Hematopoietic multipotent progenitor cell (in vitro differentiated cells): Measurements from ENCODE around the gene SALL1. TPM values are rescaled to one million over a fixed set of nuclear protein-coding genes. Genes with fewer than 3 reads are reported as not detected.
A peak's percentile ranks its signal among the peaks of the same experiment; 100 is the strongest.

ENCODE experiments used
- DNase-seq, 3 donors: peaks; one replicate each; pipeline ENCODE4 v3.0.0-alpha.2; 2011 to 2015; ENCODE audit warnings: low read depth in 2 of 3, low spot score in 2 of 3
- total RNA-seq: library from RNA; depleted of rRNA; stranded (reverse); fragments of >200 nt; gene quantifications from one replicate; pipeline ENCODE4 v1.2.3, GENCODE V29; 2012

SALL1 gene
- not detected for total RNA-seq

DNA sequence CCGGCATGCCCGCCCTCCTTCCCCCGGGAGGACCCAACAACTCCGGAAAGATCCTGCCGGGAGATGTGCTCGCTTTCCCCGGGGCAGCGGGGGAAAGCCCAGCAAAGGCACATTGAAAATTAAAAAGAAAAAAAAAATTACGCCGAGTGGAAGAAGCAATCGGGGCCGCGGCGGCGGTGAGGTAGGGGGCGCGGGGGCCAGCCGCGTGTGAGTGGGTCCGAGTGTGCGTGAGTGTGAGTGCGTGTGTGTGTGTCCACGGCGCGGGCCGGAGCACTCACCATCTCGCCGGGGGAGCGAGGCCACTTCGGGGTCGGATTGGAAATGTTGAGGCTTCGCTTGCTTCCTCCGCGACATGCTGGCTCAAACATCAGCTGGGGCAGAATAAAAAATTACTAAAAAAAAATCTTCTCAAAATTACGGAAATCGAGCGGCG, at the start of gene SALL1:
SALL1 (minus strand) TSS at position 383 of the 433 bp plus-strand sequence; CDS start at position 354, 29 bp downstream.
- no peak for DNase-seq

DNA sequence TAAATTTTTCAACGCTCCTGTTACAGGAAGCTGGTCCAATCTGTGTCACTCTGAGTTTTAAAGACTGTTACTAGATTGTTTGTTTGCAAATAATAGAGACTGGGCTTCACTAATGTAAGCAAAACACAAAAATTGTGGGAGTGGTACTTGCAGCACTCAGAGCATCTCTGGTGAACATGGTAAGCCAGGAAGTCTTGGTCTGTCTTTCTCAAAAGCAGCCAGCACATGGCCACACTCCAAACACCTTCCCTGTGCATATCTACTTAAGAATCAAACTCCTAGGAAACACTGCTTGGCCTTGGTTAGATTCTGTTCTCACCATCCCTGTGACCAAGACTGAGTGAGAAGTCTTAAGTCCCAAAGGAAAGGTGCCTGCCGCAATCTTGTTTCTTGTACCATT, 49.7 kb upstream of the SALL1 start:
- DNase-seq, result no peak

DNA sequence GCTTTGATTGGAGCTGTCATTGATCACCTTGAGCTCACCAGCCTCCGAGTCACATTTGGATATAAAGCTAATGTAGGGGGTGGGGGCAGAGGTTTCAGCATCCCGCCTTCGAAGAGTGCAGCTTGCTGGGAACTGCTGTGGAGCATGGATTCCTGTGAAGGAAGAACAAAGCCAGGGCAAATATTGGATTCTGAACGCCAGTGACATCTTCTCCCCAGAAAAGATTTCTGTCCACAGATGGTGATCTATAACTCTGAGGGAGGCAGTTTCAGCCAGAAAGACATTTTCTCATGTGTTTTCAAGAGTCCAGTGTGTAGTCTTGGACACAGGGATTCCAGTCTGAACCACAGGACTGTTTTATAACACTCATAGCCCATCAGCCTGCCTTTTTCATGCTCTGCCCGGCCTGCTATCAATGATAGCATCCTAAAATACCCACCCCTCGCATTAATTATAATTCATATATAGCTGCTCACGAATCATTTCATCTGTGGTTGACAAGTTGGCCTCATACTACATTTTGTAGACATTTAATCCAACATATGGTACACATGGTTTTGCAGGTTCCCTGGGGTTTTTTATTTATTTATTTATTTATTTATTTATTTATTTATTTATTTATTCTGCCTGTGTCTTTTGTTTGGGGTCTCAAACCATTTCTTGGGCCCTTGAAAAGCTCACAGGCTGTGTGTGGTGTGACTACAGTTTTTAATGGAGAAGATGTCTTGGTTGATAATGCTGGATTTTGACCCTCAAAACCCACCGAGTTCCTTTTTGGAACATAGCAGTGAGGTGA, 47.1 kb upstream of the SALL1 start:
- DNase-seq, result no peak

DNA sequence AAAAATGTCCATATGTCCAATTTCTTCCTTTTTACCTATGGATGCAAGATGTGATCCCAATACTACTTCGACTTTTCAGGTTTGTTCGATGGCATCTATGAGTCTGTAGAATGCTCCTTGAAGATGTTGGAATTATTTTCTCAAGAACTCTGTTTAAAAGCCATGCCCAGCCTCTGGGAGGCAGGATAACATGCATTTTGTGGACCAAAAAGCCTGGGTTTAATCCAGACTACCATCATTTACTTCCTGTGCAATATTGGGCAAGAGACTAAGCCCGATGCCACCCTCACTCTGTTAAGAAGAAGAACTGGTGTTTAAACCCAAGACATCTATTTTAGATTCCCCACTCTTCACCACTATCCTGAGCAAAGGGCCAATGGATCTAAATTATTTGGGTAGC, 42.8 kb upstream of the SALL1 start:
- no peak for DNase-seq

DNA sequence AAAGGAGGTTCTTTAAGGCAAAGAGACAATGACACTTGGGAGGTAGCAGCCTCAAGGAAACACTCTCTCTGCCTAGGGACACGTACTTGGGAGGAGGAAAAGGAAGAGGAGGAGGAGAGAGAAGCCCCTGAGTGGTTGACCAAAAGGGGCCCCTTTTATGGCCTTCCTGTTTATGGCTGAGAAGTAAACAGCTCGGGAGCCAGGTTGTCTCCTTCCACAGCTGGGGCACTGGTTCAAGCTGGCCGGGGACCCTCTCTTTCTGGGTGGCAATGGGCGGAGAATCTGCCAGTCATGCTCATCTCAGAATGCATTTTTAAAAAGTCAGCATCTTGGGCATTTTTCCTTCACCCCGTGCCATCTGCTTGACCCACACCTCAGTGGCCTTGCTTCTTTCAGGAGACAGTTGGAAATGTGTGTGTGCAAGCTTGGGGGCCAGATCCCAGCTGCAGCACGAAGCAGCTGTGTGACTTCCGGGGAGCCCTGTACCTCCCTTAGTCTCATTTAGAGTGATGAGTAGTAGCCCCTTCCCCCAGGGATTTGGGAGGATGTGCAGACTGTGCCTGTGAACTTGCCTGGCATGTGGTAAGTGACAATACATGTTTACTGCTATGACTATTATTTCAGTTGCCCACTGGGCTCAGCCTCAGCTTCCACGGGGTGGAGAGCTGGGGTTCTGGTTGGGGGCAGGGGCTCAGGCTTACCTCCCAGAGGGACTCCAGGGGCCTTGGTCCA, 33.8 kb upstream of the SALL1 start:
- DNase-seq, result no peak

DNA sequence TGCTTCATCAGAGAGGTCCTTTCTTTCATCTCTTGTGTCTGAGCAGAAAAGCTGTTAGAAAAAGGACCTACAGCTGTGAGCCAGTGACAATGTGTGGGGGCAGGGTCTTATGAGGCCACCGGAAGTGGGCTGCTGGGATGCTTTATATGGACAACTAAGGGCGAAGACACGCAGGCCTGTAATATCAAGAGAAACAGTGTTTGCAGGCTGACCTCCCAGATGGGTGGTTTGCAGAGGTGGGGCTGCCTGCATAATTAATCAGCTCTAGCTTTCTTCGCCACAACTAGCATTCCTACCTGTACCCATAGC, 30.4 kb upstream of the SALL1 start:
- DNase-seq, result no peak

DNA sequence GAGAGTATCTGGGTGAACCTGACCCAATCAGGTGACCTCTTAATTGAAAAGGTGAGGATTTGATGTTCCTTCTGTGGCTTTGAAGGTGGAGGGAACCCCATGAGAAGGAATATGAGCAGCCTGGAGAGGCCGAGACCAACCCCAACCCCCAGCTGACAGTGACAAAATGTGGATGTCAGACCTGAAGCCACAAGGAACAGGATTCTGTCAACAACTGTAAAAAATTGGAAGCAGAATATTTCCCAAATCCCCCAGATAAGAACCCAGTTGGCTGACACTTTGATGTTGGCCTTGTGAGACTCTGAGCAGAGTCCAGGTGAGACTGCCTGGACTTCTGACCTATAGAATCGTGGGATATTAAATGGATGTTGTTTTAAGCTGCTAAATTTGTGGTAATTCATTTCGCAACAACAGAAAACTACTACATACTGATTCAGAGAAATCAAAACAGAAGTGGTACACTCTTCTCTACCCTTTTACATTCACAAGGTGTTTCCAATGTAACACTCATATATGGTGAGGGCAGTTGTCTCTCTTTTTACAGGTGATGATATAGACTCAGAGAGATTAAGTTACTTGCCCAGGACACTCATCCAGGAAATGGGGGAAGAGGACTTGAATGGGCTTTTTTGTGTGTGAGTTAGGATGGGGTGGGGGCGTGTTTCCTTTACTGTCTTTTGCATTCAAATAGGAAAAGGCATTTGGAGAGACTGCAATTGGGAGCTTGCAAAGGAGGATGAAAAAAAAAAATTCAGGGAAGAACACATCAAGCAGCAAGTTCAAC, 29.8 kb upstream of the SALL1 start:
- no peak for DNase-seq

DNA sequence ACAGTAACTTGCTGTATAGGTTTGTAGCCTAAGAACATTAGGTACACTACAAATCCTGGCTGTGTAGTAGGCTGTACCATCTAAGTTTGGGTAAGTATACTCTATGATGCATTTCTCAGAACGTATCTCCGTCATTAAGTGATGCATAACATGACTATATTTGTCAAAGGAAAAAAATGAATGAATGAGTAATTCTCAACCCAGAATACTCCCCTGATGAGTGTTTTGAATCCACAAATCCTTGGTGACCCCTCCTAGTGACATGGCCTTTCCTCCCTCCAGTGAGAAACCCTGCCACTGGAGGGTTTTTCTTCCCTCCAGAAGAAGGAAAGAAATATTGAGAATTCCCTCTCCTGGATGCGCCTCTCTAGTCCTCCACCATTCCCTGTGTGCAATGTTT, 24.0 kb upstream of the SALL1 start:
- DNase-seq, result no peak

DNA sequence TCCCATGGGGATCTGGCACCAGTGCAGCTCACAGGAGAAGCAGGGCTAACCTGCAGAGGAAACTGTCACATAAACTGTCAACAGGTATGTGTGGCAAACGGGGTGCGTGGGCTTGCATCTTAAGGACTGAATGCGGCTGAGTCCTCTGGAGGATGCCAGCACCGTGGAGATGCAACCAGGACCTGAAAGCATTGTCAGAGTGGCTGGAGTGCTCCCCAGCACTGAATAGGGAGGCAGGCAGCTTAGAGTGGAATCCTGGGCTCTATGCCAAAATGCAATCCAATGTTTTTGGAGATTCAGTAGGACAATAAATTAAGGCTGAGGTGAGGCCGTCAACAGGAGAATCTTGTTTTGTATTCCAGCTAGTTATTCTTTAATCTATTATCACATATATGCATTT, 21.3 kb upstream of the SALL1 start:
- no peak for DNase-seq

DNA sequence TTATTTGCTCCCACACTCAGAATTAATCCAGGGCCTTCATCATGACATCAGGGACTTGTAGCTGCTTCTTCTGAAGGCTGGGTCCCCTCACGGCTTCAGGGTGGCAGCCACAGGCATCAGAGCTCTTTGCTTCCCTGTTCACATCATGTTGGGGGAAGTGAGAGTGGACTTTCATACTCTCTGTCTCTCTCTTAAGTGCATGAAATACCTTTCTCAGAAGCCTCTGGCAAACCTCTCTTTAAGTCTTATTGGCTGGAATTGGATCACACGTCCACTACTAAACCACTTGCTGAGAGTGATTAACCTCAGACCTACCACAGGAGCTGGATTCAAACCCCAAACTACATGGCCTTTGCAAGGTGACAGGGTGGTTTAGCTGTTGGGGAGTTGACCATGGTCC, 17.7 kb upstream of the SALL1 start:
- DNase-seq, result no peak

DNA sequence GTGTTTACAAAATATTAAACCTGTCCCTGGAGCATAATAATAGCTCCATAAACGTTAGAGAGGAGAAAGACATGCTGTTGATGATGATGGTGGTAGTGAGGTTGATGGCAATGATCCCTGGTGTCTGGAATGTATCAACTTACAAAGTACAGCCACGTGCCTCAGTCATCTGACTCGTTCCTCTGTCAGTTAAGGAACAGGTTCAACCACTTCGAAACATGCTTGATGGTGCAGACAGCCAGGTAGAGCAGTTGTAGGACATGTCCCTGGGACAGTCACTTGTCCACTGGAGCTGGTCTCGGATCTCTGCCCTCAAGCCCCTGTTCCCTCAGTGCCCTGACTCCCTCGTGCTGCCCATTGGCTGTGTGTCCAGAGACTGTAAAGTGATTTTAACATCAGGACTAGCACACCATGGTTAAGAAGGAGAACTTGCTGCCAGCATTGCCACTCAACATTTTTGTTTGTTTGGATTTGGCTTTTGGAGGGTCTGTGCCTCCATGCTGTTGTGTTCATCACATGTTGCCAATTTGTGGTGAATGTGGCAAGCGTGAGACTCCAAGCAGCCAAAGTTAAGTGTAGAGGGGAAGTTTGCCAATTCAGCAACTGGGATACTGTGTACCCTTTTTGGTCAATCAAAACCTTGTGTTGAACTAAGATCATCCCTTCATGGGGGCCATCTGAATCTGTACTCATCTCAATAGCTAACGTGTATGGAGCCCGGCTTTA, 16.3 kb upstream of the SALL1 start:
- DNase-seq, result no peak

DNA sequence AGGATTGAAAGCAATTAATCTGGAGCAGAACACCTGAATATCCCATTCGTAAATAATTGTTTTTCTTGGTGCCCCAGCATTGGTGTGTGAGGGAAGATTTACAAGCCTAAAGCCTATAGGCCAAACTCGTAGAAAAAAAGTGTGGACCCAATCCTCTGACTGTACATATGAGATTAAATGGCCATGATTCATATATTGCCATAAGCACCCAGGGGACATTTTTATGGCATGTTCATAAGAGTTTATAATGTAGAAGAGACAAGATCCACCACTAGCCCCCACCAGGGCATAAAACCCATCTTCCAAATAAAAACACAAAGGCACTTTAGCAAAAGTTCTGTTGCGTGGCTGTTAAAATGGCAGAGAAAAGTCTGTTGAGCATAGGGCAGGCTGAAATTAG, 15.5 kb upstream of the SALL1 start:
- DNase-seq, result no peak

DNA sequence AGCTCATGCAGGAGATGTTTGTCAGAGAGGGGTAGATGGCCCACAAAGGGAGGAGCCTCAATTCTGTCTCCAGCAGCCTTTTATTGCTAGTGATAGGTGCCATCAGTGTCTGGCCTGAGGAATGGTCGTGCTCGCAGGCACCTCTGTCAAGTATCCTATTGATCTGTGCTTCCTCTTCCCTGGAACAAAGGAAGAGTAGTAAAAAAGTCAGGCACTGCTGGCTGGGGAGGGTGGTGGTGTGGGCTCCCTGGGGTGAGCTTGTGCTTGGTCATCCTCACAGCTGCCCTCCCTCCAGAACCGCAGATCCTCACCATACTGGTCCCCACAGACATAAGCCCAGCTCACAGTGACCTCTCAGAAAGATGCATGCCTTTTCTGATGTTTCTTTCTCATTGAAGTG, 15.0 kb upstream of the SALL1 start:
- no peak for DNase-seq

DNA sequence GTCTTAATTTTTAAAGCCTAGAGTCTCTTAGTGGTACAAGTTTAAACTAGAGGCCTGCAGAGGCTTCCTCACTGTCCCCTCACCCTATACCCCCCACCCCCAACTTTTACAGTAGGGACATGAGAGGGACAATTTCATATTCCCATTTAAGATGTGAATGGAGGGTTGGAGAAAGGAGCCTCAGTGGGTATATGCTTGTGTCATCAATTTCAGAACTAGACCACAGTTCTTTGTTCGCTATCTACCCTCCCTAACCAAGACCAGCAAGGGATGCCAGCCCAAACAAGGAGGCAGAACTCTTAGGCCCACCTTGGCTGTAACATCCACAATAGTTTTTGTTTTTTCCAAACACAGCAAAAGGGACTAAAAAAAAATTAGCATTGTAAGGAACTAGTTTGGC, 14.0 kb upstream of the SALL1 start:
- DNase-seq, result no peak

DNA sequence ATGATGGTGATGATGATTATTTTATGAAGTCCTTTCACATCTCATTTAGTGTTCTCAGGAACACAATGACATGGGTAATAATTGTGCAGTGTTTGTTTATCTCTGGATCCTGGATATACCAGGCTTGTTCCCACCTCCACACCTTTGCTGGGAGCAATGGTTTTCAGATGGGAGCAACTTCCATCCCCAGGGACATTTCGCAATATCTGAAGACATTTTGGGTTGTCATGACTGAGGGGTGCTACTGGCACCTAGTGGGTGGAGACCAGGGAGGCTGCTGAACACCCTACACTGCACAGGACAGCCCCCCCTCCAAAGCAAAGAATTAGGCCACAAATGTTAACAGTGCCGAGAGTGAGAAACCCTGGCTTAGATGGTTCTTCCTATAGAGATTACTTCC, 13.5 kb upstream of the SALL1 start:
- DNase-seq, result no peak

DNA sequence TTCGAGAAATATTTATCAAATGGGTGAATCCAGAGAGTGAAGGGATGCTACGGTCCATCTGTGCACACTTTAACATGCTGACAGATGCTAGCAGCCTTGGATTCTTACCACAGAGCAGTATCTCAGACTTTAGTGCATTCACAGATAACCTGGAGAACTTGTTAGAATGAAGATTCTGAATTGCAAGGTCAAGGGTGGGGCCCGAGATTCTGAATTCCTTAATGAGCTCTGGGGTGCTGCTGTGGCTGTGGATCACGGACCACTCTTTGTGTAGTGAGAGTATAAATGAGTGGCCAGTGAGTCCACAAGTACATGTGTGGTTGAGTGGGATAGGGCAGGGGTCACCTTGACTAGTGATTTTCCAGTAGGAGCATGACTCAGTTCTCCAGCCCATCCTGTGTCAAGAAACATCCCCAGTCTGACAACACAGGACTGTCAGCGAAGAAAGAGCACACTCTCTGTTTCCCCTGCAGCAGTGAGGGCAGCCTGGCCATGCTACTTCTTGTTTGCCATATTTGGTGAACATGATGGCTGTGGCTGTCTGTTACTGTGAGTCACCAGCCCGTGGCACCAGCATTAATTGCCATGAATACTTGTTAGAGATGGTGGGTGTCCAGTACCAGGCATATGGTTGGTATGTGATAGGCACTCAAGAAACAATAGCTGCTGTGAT, 13.0 kb upstream of the SALL1 start:
- DNase-seq, result no peak

DNA sequence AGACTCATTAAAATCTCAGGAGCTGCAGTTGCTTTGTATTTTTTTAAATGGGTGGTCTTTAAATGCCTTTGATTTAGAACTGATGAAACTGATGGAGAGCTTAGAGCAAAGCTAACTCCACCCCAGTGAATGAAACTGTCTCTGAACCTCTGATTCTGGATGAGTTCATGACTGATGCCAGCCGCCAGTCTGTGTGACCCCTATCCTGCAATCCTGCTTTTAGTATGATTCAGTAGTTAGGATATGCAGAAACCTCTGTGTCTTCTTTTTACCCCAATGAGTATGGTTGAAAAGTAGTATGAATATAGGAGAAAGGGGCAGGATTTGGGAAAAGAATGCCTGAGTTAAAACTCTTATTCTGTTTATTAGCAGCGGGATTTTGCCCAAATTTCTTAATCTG, 12.3 kb upstream of the SALL1 start:
- DNase-seq, result no peak

DNA sequence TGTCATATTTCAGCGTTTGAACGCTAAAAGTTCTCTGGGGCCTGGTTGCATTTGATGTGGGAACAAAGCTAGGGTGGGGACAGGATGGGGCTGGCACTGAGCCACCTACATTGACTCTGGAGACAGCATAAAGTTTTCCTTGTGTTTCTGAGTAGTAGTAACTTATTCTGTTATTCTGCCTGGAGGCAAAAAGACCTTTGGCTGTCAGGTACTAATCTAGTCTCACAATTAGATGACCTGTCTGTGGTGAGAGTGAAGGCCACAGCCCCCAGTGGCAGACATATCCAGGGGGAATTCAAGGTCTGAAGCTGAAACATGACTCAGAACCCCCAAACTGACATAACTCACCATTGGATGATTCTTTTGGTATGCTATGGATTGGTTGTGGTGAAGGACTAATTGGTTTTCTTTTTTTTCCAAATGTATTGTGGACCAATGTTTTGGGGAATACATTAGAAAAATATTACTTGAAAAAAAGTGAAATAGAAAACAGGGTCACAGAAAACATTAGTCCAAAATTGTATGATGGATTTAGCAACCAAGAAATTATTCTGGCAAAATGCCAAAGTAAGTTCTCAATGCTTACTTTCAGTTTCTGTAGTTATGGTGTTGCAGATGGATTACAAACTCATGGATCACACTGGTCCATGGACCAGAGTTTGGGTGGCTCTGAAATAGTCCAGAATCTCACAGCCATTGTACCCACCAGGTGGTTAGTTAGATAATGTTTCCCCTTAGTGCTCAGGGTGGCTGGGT, 10.5 kb upstream of the SALL1 start:
- DNase-seq, result peak in 1 of 3 donors; percentile 15

DNA sequence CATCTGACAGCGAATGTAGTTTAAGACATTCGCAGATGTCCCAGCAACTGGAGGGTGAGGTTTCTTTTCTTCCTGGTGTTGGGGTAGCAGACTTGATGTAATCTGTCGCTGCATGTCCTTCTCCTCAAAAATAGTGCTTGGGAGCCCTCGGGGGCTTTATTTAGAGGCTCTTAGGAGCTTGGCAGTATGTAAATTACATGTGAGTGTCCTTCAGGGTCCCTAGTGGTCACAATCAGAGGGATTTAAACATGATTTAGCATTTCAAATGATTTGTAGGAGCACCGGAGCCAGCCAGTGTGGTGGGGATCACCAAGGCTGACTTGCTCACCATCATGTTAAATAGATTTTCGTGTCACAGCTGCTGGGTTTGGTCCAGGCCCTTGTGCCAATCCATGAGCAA, 8.8 kb upstream of the SALL1 start:
- no peak for DNase-seq

DNA sequence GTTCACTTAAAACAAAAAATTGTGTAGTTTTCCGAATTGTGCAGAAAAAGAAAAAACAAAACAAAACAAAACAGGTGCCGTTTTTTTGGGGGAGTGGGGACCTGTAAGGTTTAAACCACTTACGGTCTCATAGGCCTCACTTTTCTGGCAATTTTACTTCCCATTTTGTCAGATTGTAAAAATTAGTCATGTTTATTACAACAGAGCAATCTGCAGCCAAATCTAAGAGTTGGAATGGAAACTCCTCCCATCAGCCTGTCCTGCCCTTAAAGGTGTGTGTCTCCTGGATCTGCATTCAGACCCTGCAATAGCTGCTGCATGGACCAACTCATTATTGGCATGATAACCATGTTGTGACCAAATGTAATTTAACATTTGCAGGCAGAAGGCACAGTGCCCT, 8.2 kb upstream of the SALL1 start:
- DNase-seq, result no peak
